ENCODE measurements around the gene CHRND. TPM values are rescaled to one million over a fixed set of nuclear protein-coding genes. Genes with fewer than 3 reads are reported as not detected.

The CHRND gene
- total RNA-seq, 1 experiment from 2014 or later = not detected

DNA sequence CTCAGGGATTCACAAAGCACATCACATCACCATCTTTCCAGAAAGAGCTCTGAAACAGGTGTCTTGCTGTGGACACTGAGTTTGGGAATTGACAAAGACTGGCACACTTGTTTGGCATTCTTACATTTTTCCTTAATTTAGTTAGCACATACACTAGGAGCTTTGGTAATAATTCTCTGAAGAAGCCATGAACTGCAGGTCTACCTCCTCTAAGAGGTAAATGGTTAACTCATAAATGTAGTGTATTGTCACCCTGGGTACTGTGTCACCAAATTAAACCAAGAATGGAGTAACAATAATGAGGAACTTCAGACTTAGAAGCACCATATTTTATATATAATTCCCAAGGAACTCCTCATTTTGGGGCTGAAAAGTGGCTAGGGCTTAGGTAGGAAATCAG lies 47.1 kb downstream of the CHRND start:
- POLR2A ChIA-PET (ENCODE audit: unreplicated experiment) = no interaction called here
- Histone ChIP-seq H3K27ac (no peak overlapping the region), H3K4me1 (replicated peaks; ENCODE audit: insufficient read depth) (no peaks in the 10 kb centered on the region), H3K9me2 (ENCODE audit: insufficient read depth) (no peaks in the 10 kb centered on the region), H3K27me3 (ENCODE audit: insufficient read depth, low read depth) (no peaks in the 10 kb centered on the region), H3K4me3 (no peak overlapping the region), H3K9me3 (ENCODE audit: insufficient read depth, low read depth) (no peaks in the 10 kb centered on the region), H3K36me3 (ENCODE audit: low read depth) (peaks cover 6% of the 10 kb centered on the region; the same call in 1 of the 2 replicates), H3F3A (ENCODE audit: insufficient read depth, low read depth) (no peaks in the 10 kb centered on the region), H4K20me1 (ENCODE audit: insufficient read depth) (no peaks in the 10 kb centered on the region), H2AFZ (no peak overlapping the region), H3K79me2 (ENCODE audit: low read depth) (no peaks in the 10 kb centered on the region), H3K4me2 (no peak overlapping the region)
- TF ChIP-seq, protein P1, sequence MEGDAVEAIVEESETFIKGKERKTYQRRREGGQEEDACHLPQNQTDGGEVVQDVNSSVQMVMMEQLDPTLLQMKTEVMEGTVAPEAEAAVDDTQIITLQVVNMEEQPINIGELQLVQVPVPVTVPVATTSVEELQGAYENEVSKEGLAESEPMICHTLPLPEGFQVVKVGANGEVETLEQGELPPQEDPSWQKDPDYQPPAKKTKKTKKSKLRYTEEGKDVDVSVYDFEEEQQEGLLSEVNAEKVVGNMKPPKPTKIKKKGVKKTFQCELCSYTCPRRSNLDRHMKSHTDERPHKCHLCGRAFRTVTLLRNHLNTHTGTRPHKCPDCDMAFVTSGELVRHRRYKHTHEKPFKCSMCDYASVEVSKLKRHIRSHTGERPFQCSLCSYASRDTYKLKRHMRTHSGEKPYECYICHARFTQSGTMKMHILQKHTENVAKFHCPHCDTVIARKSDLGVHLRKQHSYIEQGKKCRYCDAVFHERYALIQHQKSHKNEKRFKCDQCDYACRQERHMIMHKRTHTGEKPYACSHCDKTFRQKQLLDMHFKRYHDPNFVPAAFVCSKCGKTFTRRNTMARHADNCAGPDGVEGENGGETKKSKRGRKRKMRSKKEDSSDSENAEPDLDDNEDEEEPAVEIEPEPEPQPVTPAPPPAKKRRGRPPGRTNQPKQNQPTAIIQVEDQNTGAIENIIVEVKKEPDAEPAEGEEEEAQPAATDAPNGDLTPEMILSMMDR (conservative IDR thresholded peaks at IDR 0.05) = no peak
- TF ChIP-seq EZH2 (IDR thresholded peaks at IDR 0.05; ENCODE audit: low read depth) = no peak
- no peak for DNase-seq
- BruUV-seq (replicated peaks) = no TSS peak
- intact Hi-C loops (cut with micrococcal nuclease; ENCODE audit: unreplicated experiment) = no loop called here
- CTCF ChIA-PET = no interaction called here

DNA sequence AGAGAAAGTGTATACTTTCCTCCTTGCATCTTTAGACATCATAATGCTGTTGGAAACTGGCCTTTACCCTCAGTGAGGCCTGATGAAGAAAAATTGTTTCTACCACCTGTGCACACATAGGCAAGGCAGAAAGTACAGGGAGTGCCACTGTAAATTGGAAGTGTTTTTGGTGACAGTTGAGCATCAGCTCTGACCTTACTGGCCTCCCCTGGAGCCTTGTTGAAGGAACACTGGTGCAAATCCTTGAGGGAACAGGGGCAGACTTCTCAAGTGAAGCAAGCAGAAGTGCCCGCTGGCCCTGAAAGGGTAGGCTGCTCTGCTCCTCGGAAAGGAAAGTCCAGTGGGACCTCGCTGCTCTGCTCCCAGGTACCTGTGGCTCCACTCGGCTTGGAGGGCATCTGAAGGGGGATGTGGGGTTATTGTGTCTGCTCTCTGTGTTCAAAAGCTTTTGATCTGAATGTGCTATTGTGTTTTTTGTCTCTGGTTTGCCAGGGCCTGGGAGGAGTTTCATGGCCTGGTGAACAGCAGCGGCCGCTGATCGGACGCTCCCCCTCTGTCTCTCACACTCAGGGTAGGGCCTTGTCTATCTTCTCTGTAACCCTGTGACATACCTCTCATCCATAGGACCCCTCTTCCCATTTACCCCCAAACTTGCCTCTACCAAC lies 47.9 kb downstream of the CHRND start:
- ChIA-PET CTCF (no interaction called here), POLR2A (ENCODE audit: unreplicated experiment) (no interaction called here)
- BruUV-seq (replicated peaks) = no TSS peak
- Histone ChIP-seq H3F3A (ENCODE audit: insufficient read depth, low read depth) (no peaks in the 10 kb centered on the region), H3K9me2 (ENCODE audit: insufficient read depth) (no peaks in the 10 kb centered on the region), H3K36me3 (ENCODE audit: low read depth) (no peaks in the 10 kb centered on the region), H3K9me3 (ENCODE audit: insufficient read depth, low read depth) (no peaks in the 10 kb centered on the region), H4K20me1 (ENCODE audit: insufficient read depth) (no peaks in the 10 kb centered on the region), H2AFZ (no peak overlapping the region), H3K79me2 (ENCODE audit: low read depth) (no peaks in the 10 kb centered on the region), H3K4me2 (no peak overlapping the region), H3K27me3 (ENCODE audit: insufficient read depth, low read depth) (no peaks in the 10 kb centered on the region), H3K4me3 (no peak overlapping the region), H3K27ac (no peak overlapping the region), H3K4me1 (replicated peaks; ENCODE audit: insufficient read depth) (no peaks in the 10 kb centered on the region)
- DNase-seq = no peak
- intact Hi-C loops (cut with micrococcal nuclease; ENCODE audit: unreplicated experiment) = no loop called here
- no peak for TF ChIP-seq EZH2 (IDR thresholded peaks at IDR 0.05; ENCODE audit: low read depth)
- TF ChIP-seq, protein P1 (conservative IDR thresholded peaks at IDR 0.05) = no peak

DNA sequence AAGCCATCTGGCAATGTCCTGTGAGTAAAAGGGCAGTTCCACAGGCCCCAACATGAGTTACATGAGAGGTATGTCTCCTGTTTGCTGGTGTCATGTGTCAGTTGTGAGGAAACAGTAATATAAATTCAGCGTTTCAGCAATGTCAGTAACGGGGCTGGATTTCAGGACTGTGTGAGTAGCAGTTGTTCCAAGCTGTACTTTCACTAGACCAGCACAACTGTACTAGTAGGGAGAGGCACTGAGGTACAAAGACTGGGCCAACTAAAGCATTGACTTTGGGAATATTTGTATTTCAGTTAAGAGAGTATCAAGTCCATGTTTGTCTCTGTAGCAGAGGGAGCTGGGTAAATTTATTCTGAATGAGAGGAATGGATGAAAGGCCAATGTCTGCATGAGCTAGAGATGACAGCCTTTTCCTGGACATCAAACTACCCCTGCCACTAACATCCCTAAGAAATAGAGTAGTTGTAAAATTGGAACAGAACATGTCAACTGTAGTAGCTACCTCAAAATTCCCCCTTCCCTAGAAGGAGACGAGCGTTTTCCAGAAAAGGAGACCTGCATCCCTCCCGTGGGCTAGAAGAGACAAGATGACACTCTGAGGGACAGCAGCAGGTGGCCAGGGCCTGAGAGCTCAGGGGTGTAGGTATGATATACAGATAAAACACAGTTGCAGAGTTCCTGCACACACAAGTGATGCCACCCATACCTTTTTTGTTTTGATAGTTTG lies 48.9 kb downstream of the CHRND start:
- Histone ChIP-seq H3K9me3 (ENCODE audit: insufficient read depth, low read depth) (no peaks in the 10 kb centered on the region), H3K9me2 (ENCODE audit: insufficient read depth) (no peaks in the 10 kb centered on the region), H2AFZ (no peak overlapping the region), H3K4me2 (no peak overlapping the region), H3K79me2 (ENCODE audit: low read depth) (no peaks in the 10 kb centered on the region), H3K4me3 (no peak overlapping the region), H3K27me3 (ENCODE audit: insufficient read depth, low read depth) (no peaks in the 10 kb centered on the region), H3K4me1 (replicated peaks; ENCODE audit: insufficient read depth) (no peaks in the 10 kb centered on the region), H3F3A (ENCODE audit: insufficient read depth, low read depth) (no peaks in the 10 kb centered on the region), H3K36me3 (ENCODE audit: low read depth) (no peaks in the 10 kb centered on the region), H4K20me1 (ENCODE audit: insufficient read depth) (no peaks in the 10 kb centered on the region), H3K27ac (no peak overlapping the region)
- BruUV-seq (replicated peaks) = no TSS peak
- DNase-seq = no peak
- intact Hi-C loops (cut with micrococcal nuclease; ENCODE audit: unreplicated experiment) = no loop called here
- POLR2A ChIA-PET (ENCODE audit: unreplicated experiment) = interaction anchor here (0.6 kb wide), 1 partner anchor 1110 kb away, joined by 4 read pairs; the partner anchor contains the start of gene NCL
- CTCF ChIA-PET = no interaction called here
- TF ChIP-seq EZH2 (IDR thresholded peaks at IDR 0.05; ENCODE audit: low read depth) = no peak
- TF ChIP-seq, protein P1 (conservative IDR thresholded peaks at IDR 0.05) = no peak

Data from PC-9 (cell line).